Lower leg skin (tissue), 3 donors: ENCODE measurements around the gene FAU.

Experiments used
- POLR2A ChIP-seq, 2 donors: fragments of 450-650 bp; IDR thresholded peaks; one replicate each; pipeline ENCODE4 v1.6.1; 2016 to 2017; ENCODE audit warnings: antibody characterized with exemption in 2 of 2, mild to moderate bottlenecking in 1 of 2, moderate library complexity in 1 of 2
- TF ChIP-seq, protein P1 (sequence below), 3 donors: fragments of 450-650 bp; IDR thresholded peaks; one replicate each; pipeline ENCODE4 v1.5.1; 2016; ENCODE audit warnings: antibody characterized with exemption in 3 of 3, mild to moderate bottlenecking in 3 of 3, moderate library complexity in 2 of 3

DNA sequence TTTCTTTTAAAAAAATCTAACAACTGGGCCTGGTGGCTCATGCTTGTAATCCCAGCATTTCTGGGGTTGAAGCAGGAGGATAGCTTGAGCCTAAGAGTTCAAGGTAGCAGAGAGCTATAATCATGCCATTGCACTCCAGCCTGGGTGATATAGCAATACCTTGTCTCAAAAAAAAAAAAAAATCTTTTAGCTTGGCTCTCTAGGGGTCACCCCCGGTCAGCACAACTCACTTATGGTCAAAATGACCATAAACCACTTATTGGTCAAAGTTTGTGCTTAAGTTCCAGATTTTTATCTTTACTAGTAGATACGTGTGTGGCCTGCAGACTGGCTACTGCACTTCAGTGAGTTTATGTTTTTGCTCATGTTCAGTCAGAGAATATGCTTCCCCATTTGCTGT, 41.8 kb upstream of the FAU start:
- TF ChIP-seq POLR2A (IDR thresholded peaks at IDR 0.05) = no peak
- TF ChIP-seq, protein P1, sequence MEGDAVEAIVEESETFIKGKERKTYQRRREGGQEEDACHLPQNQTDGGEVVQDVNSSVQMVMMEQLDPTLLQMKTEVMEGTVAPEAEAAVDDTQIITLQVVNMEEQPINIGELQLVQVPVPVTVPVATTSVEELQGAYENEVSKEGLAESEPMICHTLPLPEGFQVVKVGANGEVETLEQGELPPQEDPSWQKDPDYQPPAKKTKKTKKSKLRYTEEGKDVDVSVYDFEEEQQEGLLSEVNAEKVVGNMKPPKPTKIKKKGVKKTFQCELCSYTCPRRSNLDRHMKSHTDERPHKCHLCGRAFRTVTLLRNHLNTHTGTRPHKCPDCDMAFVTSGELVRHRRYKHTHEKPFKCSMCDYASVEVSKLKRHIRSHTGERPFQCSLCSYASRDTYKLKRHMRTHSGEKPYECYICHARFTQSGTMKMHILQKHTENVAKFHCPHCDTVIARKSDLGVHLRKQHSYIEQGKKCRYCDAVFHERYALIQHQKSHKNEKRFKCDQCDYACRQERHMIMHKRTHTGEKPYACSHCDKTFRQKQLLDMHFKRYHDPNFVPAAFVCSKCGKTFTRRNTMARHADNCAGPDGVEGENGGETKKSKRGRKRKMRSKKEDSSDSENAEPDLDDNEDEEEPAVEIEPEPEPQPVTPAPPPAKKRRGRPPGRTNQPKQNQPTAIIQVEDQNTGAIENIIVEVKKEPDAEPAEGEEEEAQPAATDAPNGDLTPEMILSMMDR (IDR thresholded peaks at IDR 0.05) = no peak
